IMR-90 (cell line): ENCODE results near the gene CCDC180. TPM values are rescaled to one million over a fixed set of nuclear protein-coding genes. Genes with fewer than 3 reads are reported as not detected.

Experiments
- ATAC-seq: fragments of 200-7000 bp; cut with Tn5 transposase; 2 replicates; pipeline ENCODE4 v1.9.1; 2020; ENCODE audit warnings: low read depth, mild to moderate bottlenecking, moderate library complexity
- BruUV-seq: library from RNA; stranded (reverse); fragments of 400-500 nt; replicated peaks from 2 replicates; lab custom pipeline; 2021; lab: Mats Ljungman, UMichigan
- CTCF ChIA-PET: fragments of 300-600 bp; formaldehyde crosslinking; extraction: SDS; loops from one replicate; lab custom pipeline; 2021; ENCODE audit warnings: antibody characterized with exemption; lab: Yijun Ruan, JAX
- POLR2A ChIA-PET: fragments of 300-600 bp; sonication (Branson Sonifier 250); formaldehyde crosslinking; loops from one replicate; lab custom pipeline; 2022; ENCODE audit warnings: antibody characterized with exemption; ENCODE audit not compliant: unreplicated experiment; lab: Charles Lee
- DNase-seq: peaks from one replicate; pipeline ENCODE4 v3.0.0; 2013
- H2AFZ ChIP-seq: replicated peaks from 2 replicates; pipeline ENCODE3; 2013; ENCODE audit warnings: low read length, mild to moderate bottlenecking; ENCODE audit not compliant: poor library complexity
- H2AK5ac ChIP-seq: 2 replicates; pipeline ENCODE4 v1.6.1; 2013; ENCODE audit warnings: low read depth, low read length, inconsistent platforms
- H2AK9ac ChIP-seq: replicated peaks from 2 replicates; pipeline ENCODE3; 2013; ENCODE audit warnings: mild to moderate bottlenecking, low read depth, low read length, moderate library complexity; ENCODE audit not compliant: poor library complexity
- H2BK120ac ChIP-seq: 2 replicates; pipeline ENCODE4 v1.6.1; 2013; ENCODE audit warnings: low read depth, low read length, inconsistent platforms
- H2BK15ac ChIP-seq: 3 replicates; pipeline ENCODE4 v1.6.1; 2013; ENCODE audit warnings: low read depth, low read length, inconsistent platforms
- H2BK20ac ChIP-seq: 2 replicates; pipeline ENCODE4 v1.6.1; 2013; ENCODE audit warnings: low read depth, mild to moderate bottlenecking, inconsistent platforms, low read length, moderate library complexity
- H2BK5ac ChIP-seq: 2 replicates; pipeline ENCODE4 v1.6.1; 2013; ENCODE audit warnings: mild to moderate bottlenecking, low read depth, low read length, inconsistent platforms; ENCODE audit not compliant: poor library complexity, severe bottlenecking
- H3K14ac ChIP-seq: replicated peaks from 2 replicates; pipeline ENCODE4 v1.6.1; 2013; ENCODE audit warnings: low read depth, low read length, inconsistent platforms
- H3K18ac ChIP-seq: 2 replicates; pipeline ENCODE4 v1.6.1; 2013; ENCODE audit warnings: low read depth, low read length, control low read depth
- H3K23ac ChIP-seq: 2 replicates; pipeline ENCODE4 v1.6.1; 2013; ENCODE audit warnings: low read depth, low read length, inconsistent platforms
- H3K27ac ChIP-seq: 2 replicates; pipeline ENCODE4 v1.5.1; 2013; ENCODE audit warnings: mild to moderate bottlenecking, control low read depth, low read length; ENCODE audit not compliant: insufficient read depth
- H3K27me3 ChIP-seq: 2 replicates; pipeline ENCODE4 v1.6.1; 2013; ENCODE audit warnings: low read length; ENCODE audit not compliant: control insufficient read depth, insufficient read depth
- H3K36me3 ChIP-seq: 2 replicates; pipeline ENCODE4 v1.6.1; 2013; ENCODE audit warnings: low read length, mixed read lengths; ENCODE audit not compliant: control insufficient read depth, insufficient read depth
- H3K4ac ChIP-seq: 2 replicates; pipeline ENCODE4 v1.6.1; 2013; ENCODE audit warnings: low read depth, low read length, inconsistent platforms
- H3K4me1 ChIP-seq: 2 replicates; pipeline ENCODE4 v1.6.1; 2013; ENCODE audit warnings: low read length, mixed read lengths; ENCODE audit not compliant: control insufficient read depth, insufficient read depth
- H3K4me2 ChIP-seq: 2 replicates; pipeline ENCODE4 v1.6.1; 2013; ENCODE audit warnings: low read depth, mild to moderate bottlenecking, control low read depth, low read length, moderate library complexity
- H3K4me3 ChIP-seq: 2 replicates; pipeline ENCODE4 v1.5.1; 2013; ENCODE audit warnings: low read depth, mild to moderate bottlenecking, control low read depth, low read length, moderate library complexity; ENCODE audit not compliant: insufficient read depth
- H3K56ac ChIP-seq: 2 replicates; pipeline ENCODE4 v1.6.1; 2013; ENCODE audit warnings: low read length, inconsistent platforms; ENCODE audit not compliant: insufficient read depth; ENCODE audit errors: extremely low read depth
- H3K79me1 ChIP-seq, 2 experiments: 2 replicates each; pipeline ENCODE4 v1.6.1; 2013; ENCODE audit warnings: low read length in 2 of 2, inconsistent platforms in 1 of 2, low read depth in 1 of 2
- H3K9ac ChIP-seq: 2 replicates; pipeline ENCODE4 v1.6.1; 2013; ENCODE audit warnings: low read depth, low read length, control low read depth
- H3K9me1 ChIP-seq: 2 replicates; pipeline ENCODE4 v1.6.1; 2013; ENCODE audit warnings: low read length, inconsistent platforms; ENCODE audit not compliant: insufficient read depth
- H3K9me3 ChIP-seq: 2 replicates; pipeline ENCODE4 v1.6.1; 2013; ENCODE audit warnings: low read length; ENCODE audit not compliant: control insufficient read depth, insufficient read depth
- H4K20me1 ChIP-seq: 2 replicates; pipeline ENCODE4 v1.6.1; 2013; ENCODE audit warnings: low read length, inconsistent platforms; ENCODE audit not compliant: insufficient read depth
- H4K5ac ChIP-seq: 2 replicates; pipeline ENCODE4 v1.6.1; 2013; ENCODE audit warnings: mild to moderate bottlenecking, low read depth, low read length, control low read depth
- H4K8ac ChIP-seq, 2 experiments: 2 replicates each; pipeline ENCODE4 v1.6.1; 2013; ENCODE audit warnings: low read depth in 2 of 2, low read length in 2 of 2, control low read depth in 1 of 2, inconsistent platforms in 1 of 2
- H4K91ac ChIP-seq: 2 replicates; pipeline ENCODE4 v1.6.1; 2013; ENCODE audit warnings: low read depth, low read length, inconsistent platforms; ENCODE audit not compliant: insufficient read depth
- CEBPB ChIP-seq: IDR thresholded peaks from 2 replicates; pipeline ENCODE4 v1.6.1; 2012; ENCODE audit warnings: low read depth, low read length, improper control_type of control experiment
- CHD1 ChIP-seq: IDR thresholded peaks from 2 replicates; pipeline ENCODE4 v1.6.1; 2012; ENCODE audit warnings: low read depth, low read length, improper control_type of control experiment
- MXI1 ChIP-seq: IDR thresholded peaks from 2 replicates; pipeline ENCODE4 v1.6.1; 2012; ENCODE audit warnings: low read depth, mild to moderate bottlenecking, low read length, moderate library complexity, borderline replicate concordance
- NFE2L2 ChIP-seq: fragments of 150-350 bp; IDR thresholded peaks from 2 replicates; pipeline ENCODE4 v1.6.1; 2016; ENCODE audit warnings: low read depth, mild to moderate bottlenecking, low read length
- RCOR1 ChIP-seq: IDR thresholded peaks from 2 replicates; pipeline ENCODE4 v1.6.1; 2012; ENCODE audit warnings: mild to moderate bottlenecking, low read length, improper control_type of control experiment; ENCODE audit not compliant: insufficient replicate concordance
- RFX5 ChIP-seq: IDR thresholded peaks from 2 replicates; pipeline ENCODE4 v1.8.0; 2012; ENCODE audit warnings: low read depth, mild to moderate bottlenecking, low read length, moderate library complexity
- SMC3 ChIP-seq: fragments of 150-350 bp; IDR thresholded peaks from 2 replicates; pipeline ENCODE4 v1.6.1; 2016; ENCODE audit warnings: low read depth, mild to moderate bottlenecking, antibody characterized with exemption, low read length, moderate library complexity
- WGBS, 2 experiments: methylation state at CpG; one replicate each; pipeline versions ENCODE4 v1.1.5 to v1.1.7; 2013; ENCODE audit warnings: missing lambda C conversion rate in 2 of 2; ENCODE audit not compliant: insufficient read length in 1 of 2; ENCODE audit errors: extremely low coverage in 2 of 2; 5-methylcytosine and 5-hydroxymethylcytosine counted together
- dilution Hi-C: fragments of 300-500 bp; cut with HindIII; formaldehyde crosslinking; loops from one replicate; pipeline ENCODE4 v1.14.3; 2018; ENCODE audit warnings: low sequenced_read_pairs; ENCODE audit not compliant: unreplicated experiment
- in situ Hi-C: fragments of 300-500 bp; cut with MboI; formaldehyde crosslinking; loops from 3 replicates; pipeline ENCODE4 v1.14.3; 2019; ENCODE audit warnings: low sequenced_read_pairs, inconsistent platforms, mixed read lengths
- intact Hi-C: fragments of 100-400 bp; cut with micrococcal nuclease; formaldehyde crosslinking; loops from 2 replicates; pipeline ENCODE4 v1.10.0; 2022
- polyA plus RNA-seq, 3 experiments: library from polyadenylated mRNA; depleted of rRNA; stranded (reverse); fragments of >200 nt; gene quantifications; 2 replicates each; pipeline ENCODE4 v1.2.3, GENCODE V29; 2012; ENCODE audit warnings: low replicate concordance in 1 of 3
- total RNA-seq: library from RNA; depleted of rRNA; stranded (reverse); fragments of >200 nt; gene quantifications from 2 replicates; pipeline ENCODE4 v1.2.3, GENCODE V29; 2012
- TF ChIP-seq, protein P1 (sequence below): fragments of 150-350 bp; IDR thresholded peaks from 2 replicates; pipeline ENCODE4 v1.6.1; 2017; ENCODE audit warnings: mild to moderate bottlenecking, antibody characterized with exemption, low read length, low read depth

Gene CCDC180
- total and polyA plus RNA-seq, 2 of the 4 experiments (the other 2 are of a cell fraction): 0.24 to 0.90 TPM

DNA sequence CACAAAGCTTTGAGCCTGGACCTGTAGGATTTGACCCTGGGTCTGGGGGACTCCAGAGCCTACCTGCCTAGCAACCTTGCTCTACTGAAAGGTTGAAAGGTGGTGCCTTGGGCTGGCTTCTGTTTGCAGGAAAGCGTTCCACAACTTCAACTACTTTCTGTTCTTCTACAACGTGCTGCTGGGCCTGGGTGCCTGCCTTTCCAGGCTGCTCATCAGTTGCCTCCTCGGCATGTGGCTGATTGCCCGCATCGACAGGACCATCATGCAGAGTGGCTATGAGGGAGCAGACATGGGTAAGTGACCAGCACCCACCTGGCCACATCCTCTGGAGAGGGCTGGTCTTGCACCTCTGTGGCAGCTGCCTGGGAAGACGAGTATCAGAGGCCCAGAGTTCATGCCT, 13.6 kb upstream of the CCDC180 start:
- no peak overlapping the region for H2AK5ac ChIP-seq
- 79% methylated on average over 4 of the region's 6 CpGs; no CpG with 5 or more reads in 1 of the 2 experiments for WGBS, 2 experiments

More for the DNA sequence above, 13.6 kb upstream of the CCDC180 start:
- Histone ChIP-seq H3K56ac (no peak overlapping the region), H2BK20ac (no peak overlapping the region), H3K27me3 (no peaks in the 10 kb centered on the region), H2AFZ (no peak overlapping the region), H2BK5ac (no peak overlapping the region), H3K27ac (no peak overlapping the region), H2AK9ac (no peak overlapping the region), H3K79me1 (no peaks in the 10 kb centered on the region), H3K9me3 (no peaks in the 10 kb centered on the region), H3K4ac (no peak overlapping the region), H3K4me2 (no peak overlapping the region), H4K91ac (no peak overlapping the region), H4K20me1 (no peaks in the 10 kb centered on the region), H4K5ac (no peak overlapping the region), H3K23ac (no peak overlapping the region), H3K14ac (no peak overlapping the region), H4K8ac (no peak overlapping the region), H3K9me1 (no peaks in the 10 kb centered on the region; the same call in 1 of the 2 replicates), H3K4me3 (no peak overlapping the region), H3K9ac (no peak overlapping the region), H3K4me1 (no peaks in the 10 kb centered on the region; the same call in 1 of the 2 replicates), H2BK15ac (no peak overlapping the region), H3K36me3 (no peaks in the 10 kb centered on the region), H2BK120ac (no peak overlapping the region), H3K18ac (no peak overlapping the region)
- CTCF ChIA-PET: no interaction called here
- TF ChIP-seq, protein P1, sequence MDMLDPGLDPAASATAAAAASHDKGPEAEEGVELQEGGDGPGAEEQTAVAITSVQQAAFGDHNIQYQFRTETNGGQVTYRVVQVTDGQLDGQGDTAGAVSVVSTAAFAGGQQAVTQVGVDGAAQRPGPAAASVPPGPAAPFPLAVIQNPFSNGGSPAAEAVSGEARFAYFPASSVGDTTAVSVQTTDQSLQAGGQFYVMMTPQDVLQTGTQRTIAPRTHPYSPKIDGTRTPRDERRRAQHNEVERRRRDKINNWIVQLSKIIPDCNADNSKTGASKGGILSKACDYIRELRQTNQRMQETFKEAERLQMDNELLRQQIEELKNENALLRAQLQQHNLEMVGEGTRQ: no peak
- no peak for TF ChIP-seq NFE2L2
- no peak for TF ChIP-seq CEBPB
- no peak for TF ChIP-seq MXI1
- no peak for TF ChIP-seq RFX5
- no peak for TF ChIP-seq RCOR1
- no peak for TF ChIP-seq SMC3
- TF ChIP-seq CHD1: no peak
- ATAC-seq (no peak), DNase-seq (no peak)
- POLR2A ChIA-PET: no interaction called here
- BruUV-seq: no TSS peak
- in situ Hi-C loops: no loop called here
- dilution Hi-C loops: no loop called here
- intact Hi-C loops: no loop called here
